Endometrial microvascular endothelial cells (primary cell): ENCODE measurements around the gene SLAMF8. TPM values are rescaled to one million over a fixed set of nuclear protein-coding genes. Genes with fewer than 3 reads are reported as not detected.

ENCODE experiments used
- in situ Hi-C: cut with HindIII; loops from 2 replicates; pipeline ENCODE4 v1.10.0; 2017; ENCODE audit warnings: low sequenced_read_pairs, low pct_unique_long_range_greater_than_20kb; ENCODE audit errors: inconsistent ontology term
- total RNA-seq: library from RNA; depleted of rRNA; stranded (reverse); fragments of >200 nt; gene quantifications from one replicate; pipeline ENCODE4 v1.2.3, GENCODE V29; 2015; ENCODE audit errors: inconsistent ontology term

Gene SLAMF8
- total RNA-seq, 1 donor from 2014 or later, result not detected

GRCh38 chr1:159803956-159804689 is 22.6 kb upstream of the SLAMF8 start:
- in situ Hi-C loops, result no loop called here

DNA sequence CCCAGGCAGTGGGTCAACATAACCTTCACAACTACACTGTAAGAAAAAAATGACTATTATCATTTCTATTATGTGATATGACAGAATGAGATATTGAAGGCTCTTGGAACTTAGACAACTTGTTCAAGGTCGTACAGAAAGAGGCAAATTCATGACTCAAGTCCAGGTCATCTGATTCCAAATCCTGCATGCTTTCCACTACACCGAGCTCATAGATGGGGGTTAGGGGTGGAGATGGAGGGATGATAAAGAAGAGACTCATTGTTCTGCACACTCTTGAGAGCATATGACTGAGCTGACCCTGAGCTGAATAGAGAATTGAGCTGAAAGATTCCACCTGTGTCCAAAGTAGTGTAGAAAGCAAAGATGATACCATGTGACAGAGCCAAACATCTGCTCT is 21.7 kb upstream of the SLAMF8 start:
- in situ Hi-C loops, result no loop called here

DNA sequence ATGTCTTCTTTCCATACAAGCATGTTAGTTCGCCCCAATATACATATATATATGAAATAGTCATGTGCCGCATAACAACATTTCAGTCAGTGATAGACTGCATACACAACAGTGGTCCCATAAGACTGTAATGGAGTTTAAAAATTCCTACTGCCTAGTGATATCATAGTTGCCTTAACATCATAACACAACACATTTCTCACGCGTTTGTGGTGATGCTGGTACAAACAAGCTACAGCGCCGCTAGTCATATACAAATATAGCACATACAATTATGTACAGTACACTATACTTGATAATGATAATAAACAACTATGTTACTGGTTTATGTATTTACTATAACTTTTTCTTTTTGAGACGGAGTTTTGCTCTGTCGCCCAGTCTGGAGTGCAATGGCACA is 10.7 kb upstream of the SLAMF8 start:
- in situ Hi-C loops, result no loop called here

DNA sequence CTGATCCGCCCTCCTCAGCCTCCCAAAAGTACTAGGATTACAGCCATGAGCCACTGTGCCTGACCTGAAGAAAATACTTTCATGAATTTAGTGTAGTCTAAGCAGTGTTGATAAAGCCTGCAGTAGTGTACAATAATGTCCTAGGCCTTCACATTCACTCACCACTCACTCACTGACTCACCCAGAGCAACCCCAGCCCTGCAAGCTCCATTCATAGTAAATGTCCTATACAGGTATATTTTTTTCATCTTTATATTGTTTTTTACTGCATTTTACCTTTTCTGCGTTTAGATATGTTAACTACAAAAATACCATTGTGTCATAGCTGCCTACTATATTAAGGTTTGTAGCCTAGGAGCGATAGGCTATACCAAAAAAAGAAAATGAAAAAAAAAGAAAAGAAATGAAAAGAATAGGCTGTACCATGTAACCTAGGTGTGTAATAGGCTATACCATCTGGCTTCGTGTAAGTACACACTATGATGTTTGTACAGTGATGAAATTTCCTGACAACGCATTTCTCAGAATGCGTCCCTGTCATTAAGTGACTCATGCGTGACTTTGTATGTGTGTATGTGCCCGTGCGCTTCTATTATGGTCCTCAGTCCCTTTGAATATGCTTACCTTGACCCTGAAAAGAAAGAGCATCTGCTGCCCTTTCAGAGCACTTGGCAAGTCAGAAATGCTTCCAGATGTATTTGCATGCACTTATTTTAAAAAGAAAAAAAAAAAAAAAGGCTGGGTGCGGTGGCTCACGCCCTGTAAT is 9.2 kb upstream of the SLAMF8 start:
- in situ Hi-C loops, result no loop called here

GRCh38 chr1:159821171-159821867 is 5.4 kb upstream of the SLAMF8 start:
- in situ Hi-C loops, result no loop called here

DNA sequence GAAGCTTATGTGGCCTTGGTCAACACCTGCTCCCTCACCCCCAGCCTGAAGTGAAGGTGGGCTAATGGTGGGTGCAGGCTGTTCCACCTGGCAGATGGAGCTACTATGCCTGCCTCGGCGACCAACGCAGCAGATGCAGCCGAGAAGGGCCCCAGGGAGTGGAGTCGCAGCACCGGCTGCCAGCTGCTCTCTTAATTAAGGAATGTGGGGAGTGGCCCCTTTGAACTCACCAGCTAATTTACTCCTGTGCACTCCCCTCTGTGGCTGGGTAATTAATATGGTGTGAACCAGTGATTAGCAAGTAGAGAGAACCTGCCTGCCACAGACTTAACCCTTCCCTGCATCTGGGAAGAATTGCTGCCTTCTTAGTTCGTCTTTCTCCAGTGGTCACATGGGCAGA is 3.3 kb upstream of the SLAMF8 start:
- in situ Hi-C loops, result no loop called here

DNA sequence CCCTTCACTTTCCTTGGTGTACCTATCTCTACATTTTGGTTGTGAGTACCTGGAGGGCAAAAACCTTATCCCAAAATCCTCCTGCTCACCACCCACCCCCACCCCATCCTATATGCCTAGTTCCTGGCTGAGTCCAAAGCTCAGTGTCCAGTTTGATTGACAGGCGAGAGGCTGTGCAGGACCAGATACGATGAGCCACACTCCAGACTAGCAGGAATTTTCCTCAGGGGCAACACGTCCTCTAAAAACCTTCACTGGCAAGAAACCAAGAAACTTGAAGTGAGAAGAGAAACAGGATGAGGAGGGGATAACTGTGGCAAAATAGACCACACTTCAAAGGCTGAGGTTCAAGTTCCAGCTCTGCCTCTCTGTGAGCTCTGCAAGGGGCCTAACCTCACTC is 1.1 kb upstream of the SLAMF8 start:
- in situ Hi-C loops, result no loop called here

DNA sequence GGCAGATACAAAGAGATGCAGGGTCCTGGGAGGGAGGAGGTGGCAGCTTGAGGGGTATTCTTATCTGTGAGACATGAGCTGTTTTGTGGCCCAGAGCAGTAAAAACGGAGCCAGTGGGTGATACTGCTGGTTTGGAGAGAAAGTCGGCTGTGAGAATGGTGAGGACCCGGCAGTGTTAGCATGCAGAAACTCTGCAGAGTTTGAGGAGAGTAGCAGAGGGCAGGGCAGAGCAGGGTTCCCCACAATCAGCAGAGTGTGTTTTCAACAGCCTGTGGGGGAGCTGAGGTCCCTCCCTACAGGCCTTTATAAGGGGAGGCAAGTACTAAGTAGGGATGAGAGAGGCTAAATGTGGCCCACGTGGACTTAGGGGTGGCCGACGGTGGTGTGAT is 423 bp downstream of the SLAMF8 start:
- in situ Hi-C loops, result no loop called here

- in situ Hi-C loops, result no loop called here
Observed at GRCh38 chr1:159827549-159827948, 876 bp downstream of the SLAMF8 start.

DNA sequence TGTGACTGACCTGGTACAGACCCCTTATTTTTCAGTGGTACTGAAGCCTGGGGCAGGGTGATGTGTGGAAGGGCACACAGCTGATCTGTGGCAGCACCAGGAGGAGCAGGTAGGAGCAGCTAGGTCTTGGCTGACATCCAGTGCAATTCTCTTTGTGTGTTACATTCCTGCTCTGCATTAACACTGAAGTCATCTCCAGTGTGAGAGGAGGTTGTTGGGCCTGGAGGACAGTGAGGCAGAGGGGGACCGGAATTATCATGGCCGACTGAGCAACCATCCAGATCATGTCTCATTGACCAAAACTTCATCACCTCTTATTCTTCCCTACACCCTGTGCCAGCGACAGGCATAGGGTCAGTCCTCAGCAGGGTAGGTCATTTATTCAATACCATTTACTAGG is 1.5 kb downstream of the SLAMF8 start:
- in situ Hi-C loops, result no loop called here

DNA sequence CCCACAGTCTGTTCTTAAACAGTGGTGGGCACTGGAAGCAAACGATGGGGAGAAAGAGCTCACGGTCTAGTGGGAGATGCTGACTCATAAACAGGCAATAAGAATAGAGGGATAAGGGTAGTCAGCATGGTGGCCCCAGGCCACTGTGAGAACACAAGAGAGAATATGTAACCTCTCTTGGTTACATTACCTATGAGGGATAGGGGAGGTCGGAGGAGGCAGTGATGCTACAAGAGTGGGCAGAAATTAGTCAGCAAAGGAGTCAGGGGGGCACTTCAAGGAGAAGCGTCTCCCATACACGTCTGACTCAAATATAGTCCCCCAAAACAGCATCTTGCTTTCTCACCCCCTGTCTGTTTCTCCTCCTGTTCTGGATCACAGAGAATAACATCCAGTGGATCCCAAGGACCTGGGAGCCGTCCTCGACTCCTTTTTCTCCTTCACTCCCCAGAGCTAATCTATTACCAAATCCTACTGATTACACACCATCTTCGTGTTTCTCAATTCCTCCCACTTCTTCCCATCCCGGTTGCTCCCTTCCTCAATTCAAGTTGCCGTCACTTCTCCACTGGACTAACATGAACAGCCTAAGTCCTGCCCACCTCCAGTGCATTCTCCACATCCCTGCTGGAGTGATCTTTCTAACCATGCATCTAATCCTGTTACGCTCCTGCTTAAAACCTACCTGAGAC is 2.1 kb downstream of the SLAMF8 start:
- in situ Hi-C loops, result no loop called here

DNA sequence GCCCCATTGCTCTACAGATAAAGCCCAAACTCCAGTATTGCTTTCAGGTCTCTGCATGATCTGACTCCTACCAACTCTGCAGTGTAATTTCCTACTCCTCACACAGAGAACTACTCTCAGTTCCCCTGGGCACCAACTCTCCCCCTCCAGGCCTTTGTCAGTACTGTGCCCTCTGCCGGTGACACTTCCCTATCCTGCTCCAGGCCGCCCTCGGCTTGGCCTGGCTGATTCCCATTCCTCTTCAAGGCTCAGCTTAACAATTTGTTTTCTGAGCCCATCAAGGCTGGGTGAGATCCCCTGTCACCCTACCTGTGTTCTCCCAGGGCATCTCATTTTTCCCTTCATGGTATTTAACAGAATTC is 2.6 kb downstream of the SLAMF8 start:
- in situ Hi-C loops, result no loop called here

DNA sequence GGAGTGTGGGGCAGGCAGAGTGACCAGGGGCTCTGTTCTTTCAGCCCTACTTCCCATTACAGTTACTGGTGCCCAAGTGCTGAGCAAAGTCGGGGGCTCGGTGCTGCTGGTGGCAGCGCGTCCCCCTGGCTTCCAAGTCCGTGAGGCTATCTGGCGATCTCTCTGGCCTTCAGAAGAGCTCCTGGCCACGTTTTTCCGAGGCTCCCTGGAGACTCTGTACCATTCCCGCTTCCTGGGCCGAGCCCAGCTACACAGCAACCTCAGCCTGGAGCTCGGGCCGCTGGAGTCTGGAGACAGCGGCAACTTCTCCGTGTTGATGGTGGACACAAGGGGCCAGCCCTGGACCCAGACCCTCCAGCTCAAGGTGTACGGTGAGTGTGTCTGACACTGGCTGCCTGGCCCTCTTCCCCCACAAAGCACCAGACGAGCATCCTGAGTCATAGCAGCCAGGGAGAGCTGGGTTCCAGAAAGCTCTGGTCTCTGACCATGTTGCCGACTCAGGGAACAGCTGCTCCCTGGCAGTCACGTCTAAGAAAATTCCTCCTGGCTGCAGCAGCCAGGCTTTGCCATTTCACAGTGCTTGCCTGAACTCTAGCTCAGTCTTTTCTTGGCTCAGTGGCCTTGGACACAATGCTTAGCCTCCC is 3.3 kb downstream of the SLAMF8 start:
- in situ Hi-C loops, result no loop called here

- in situ Hi-C loops, result no loop called here
Observed at GRCh38 chr1:159830722-159831121, 4.0 kb downstream of the SLAMF8 start.

- in situ Hi-C loops, result no loop called here
Observed at GRCh38 chr1:159831412-159832141, 4.9 kb downstream of the SLAMF8 start.

DNA sequence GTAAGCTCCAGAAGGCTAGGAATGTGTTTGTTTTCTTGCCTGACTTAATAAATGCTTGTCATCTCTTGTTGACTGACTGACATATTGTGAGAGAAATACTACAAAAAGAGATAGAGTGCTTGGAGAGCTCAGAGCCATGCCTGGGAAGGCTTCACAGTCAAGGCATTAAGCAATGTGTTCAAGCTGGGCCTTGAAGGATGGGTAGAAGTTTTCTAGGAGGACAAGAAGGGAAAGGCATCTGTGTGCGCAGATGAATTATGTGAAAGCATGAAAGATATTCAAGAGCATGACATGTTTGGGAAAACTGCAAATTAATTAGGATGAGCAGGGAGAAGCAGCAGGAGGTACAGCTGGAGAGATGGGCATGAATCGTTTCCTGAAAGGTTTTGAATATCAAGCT is 5.6 kb downstream of the SLAMF8 start:
- in situ Hi-C loops, result no loop called here

- in situ Hi-C loops, result no loop called here
Observed at GRCh38 chr1:159835356-159835755, 8.7 kb downstream of the SLAMF8 start.

- in situ Hi-C loops, result no loop called here
Observed at GRCh38 chr1:159835862-159836525, 9.3 kb downstream of the SLAMF8 start.
